K562 (cell line): ENCODE results near the gene CTSW. TPM values are rescaled to one million over a fixed set of nuclear protein-coding genes. Genes with fewer than 3 reads are reported as not detected.

Source experiments
- ARID1B ChIP-seq: fragments of 450-650 bp; IDR thresholded peaks from 2 replicates; pipeline ENCODE4 v1.6.1; 2016; ENCODE audit warnings: antibody characterized with exemption, mild to moderate bottlenecking, inconsistent platforms
- ATF1 ChIP-seq, 2 experiments: fragments of 450-650 bp in 1 of 2; IDR thresholded peaks; 2 replicates each; pipeline ENCODE4 v1.6.1; 2016; ENCODE audit warnings: missing compliant biosample characterization in 1 of 2, missing genetic modification characterization in 1 of 2
- CEBPB ChIP-seq: fragments of 450-650 bp; IDR thresholded peaks from 2 replicates; pipeline ENCODE4 v1.6.1; 2016; ENCODE audit warnings: missing genetic modification characterization, missing compliant biosample characterization
- E2F6 ChIP-seq, 2 experiments: IDR thresholded peaks; 2 replicates each; pipeline ENCODE4 v1.6.1; 2011; ENCODE audit warnings: borderline replicate concordance in 1 of 2, control low read depth in 1 of 2, low read depth in 1 of 2, low read length in 1 of 2, mild to moderate bottlenecking in 1 of 2, mixed read lengths in 1 of 2, moderate library complexity in 1 of 2; ENCODE audit not compliant: insufficient read depth in 1 of 2, insufficient read length in 1 of 2, poor library complexity in 1 of 2, severe bottlenecking in 1 of 2; ENCODE audit errors: extremely low read depth in 1 of 2
- FOSL1 ChIP-seq: fragments of 200-800 bp; sonication (Bioruptor generic); conservative IDR thresholded peaks from 2 replicates; pipeline ENCODE4 v1.6.1; 2016; ENCODE audit warnings: missing genetic modification characterization, missing compliant biosample characterization
- FOXA3 ChIP-seq, 2 experiments: fragments of 450-650 bp in 1 of 2; sonication (generic) in 1 of 2; formaldehyde crosslinking; IDR thresholded peaks in 1 of 2; conservative IDR thresholded peaks in 1 of 2; 2 replicates each; pipeline versions ENCODE4 v1.4.0 to v1.8.0; 2020 to 2022; ENCODE audit warnings: mild to moderate bottlenecking in 2 of 2, missing genetic modification reagents in 1 of 2
- FOXP1 ChIP-seq: sonication (generic); formaldehyde crosslinking; IDR thresholded peaks from 2 replicates; pipeline ENCODE4 v1.8.0; 2022; ENCODE audit warnings: mild to moderate bottlenecking, missing genetic modification reagents
- L3MBTL2 ChIP-seq: fragments of 450-650 bp; IDR thresholded peaks from 2 replicates; pipeline ENCODE4 v1.6.1; 2016; ENCODE audit warnings: mild to moderate bottlenecking, moderate library complexity
- MLX ChIP-seq, 2 experiments: fragments of 450-650 bp in 1 of 2; sonication (generic) in 1 of 2; formaldehyde crosslinking; conservative IDR thresholded peaks; 2 replicates each; pipeline versions ENCODE4 v1.4.0 to v1.8.1; 2020 to 2022; ENCODE audit warnings: mild to moderate bottlenecking in 1 of 2, missing genetic modification reagents in 1 of 2
- MTA1 ChIP-seq: fragments of 450-650 bp; IDR thresholded peaks from 2 replicates; pipeline ENCODE4 v1.6.1; 2017; ENCODE audit warnings: borderline replicate concordance
- MYC ChIP-seq, 2 experiments: fragments of 250-450 bp in 1 of 2; sonication (Bioruptor Pico) in 1 of 2; IDR thresholded peaks; 2 replicates each; pipeline versions ENCODE4 v1.5.1 to v1.6.1; 2012 to 2021; ENCODE audit warnings: low read depth in 2 of 2, borderline replicate concordance in 1 of 2, improper control_type of control experiment in 1 of 2, low read length in 1 of 2, mild to moderate bottlenecking in 1 of 2, moderate library complexity in 1 of 2
- NFATC3 ChIP-seq: fragments of 450-650 bp; IDR thresholded peaks from 2 replicates; pipeline ENCODE4 v1.6.1; 2017; ENCODE audit warnings: mild to moderate bottlenecking
- RBM34 ChIP-seq: fragments of 200-400 bp; formaldehyde crosslinking; IDR thresholded peaks from 2 replicates; pipeline ENCODE4 v1.6.1; 2018; ENCODE audit warnings: low read length, borderline replicate concordance; ENCODE audit not compliant: insufficient read depth
- SFPQ ChIP-seq: fragments of 200-400 bp; formaldehyde crosslinking; IDR thresholded peaks from 2 replicates; pipeline ENCODE4 v1.6.1; 2017; ENCODE audit warnings: mild to moderate bottlenecking, low read depth, low read length, moderate library complexity
- SNRNP70 ChIP-seq: fragments of 200-400 bp; formaldehyde crosslinking; optimal IDR thresholded peaks from 2 replicates; pipeline ENCODE3; 2017; ENCODE audit warnings: low read depth, low read length
- ZNF165 ChIP-seq: fragments of 250-450 bp; sonication (Bioruptor Pico); IDR thresholded peaks from 2 replicates; pipeline ENCODE4 v1.4.0; 2020; ENCODE audit warnings: borderline replicate concordance
- ZNF668 ChIP-seq: fragments of 250-450 bp; sonication (Bioruptor Pico); IDR thresholded peaks from 2 replicates; pipeline ENCODE4 v1.8.0; 2022; ENCODE audit warnings: mild to moderate bottlenecking, inconsistent platforms
- polyA plus RNA-seq, 8 experiments: library from polyadenylated mRNA; depleted of rRNA in 4 of 8; stranded (reverse) in 5 of 8; unstranded in 3 of 8; fragments of >200 nt; fragmentation: Nextera tagmentation in 2 of 8; fragmentation: Illumina TruSeq in 1 of 8; extraction: Ambion mirVana in 2 of 8; extraction: Trizol in 1 of 8; gene quantifications; 2 replicates each; pipeline versions ENCODE4 v1.2.1 to v1.2.3, GENCODE V29; 2011 to 2014; ENCODE audit warnings: inconsistent platforms in 1 of 8, missing spikeins in 1 of 8
- total RNA-seq, 7 experiments: library from RNA; depleted of rRNA in 6 of 7; stranded (reverse); fragments of >200 nt in 6 of 7; fragmentation: Illumina TruSeq in 2 of 7; extraction: Trizol in 2 of 7; gene quantifications; 2 replicates each; pipeline versions ENCODE4 v1.2.1 to v1.2.3, GENCODE V29; 2011 to 2021; ENCODE audit warnings: low replicate concordance in 1 of 7

CTSW gene
- total and polyA plus RNA-seq, 9 of the 15 experiments (the other 6 are each of a cell fraction or from before 2014, with no cell fraction given), result 0.04 TPM; not detected in 8

- TF ChIP-seq CEBPB (tag) (no peak), FOXA3 (CRISPR knock-in tag; conservative IDR thresholded peaks at IDR 0.05 in 1 of 2, IDR thresholded peaks at IDR 0.05 in 1 of 2) (0 out of 4 replicates have a peak, but pooled peaks of 1 of the 2 experiments have one; percentile 19), MYC (IDR thresholded peaks at IDR 0.05; ENCODE audit: low read depth, low read length) (no peak), MYC (CRISPR knock-in tag; IDR thresholded peaks at IDR 0.05; ENCODE audit: borderline replicate concordance, low read depth) (0 out of 2 replicates have a peak, but pooled peaks have one; percentile 21), ATF1 (CRISPR knock-in tag; IDR thresholded peaks at IDR 0.05) (no peak), ATF1 (tag; IDR thresholded peaks at IDR 0.05) (no peak), L3MBTL2 (no peak), MTA1 (no peak), NFATC3 (no peak), MLX (CRISPR knock-in tag; conservative IDR thresholded peaks at IDR 0.05) (0 out of 4 replicates have a peak, but pooled peaks of 1 of the 2 experiments have one; percentile 6), FOXP1 (CRISPR knock-in tag) (0 out of 2 replicates have a peak, but pooled peaks have one; percentile 29), ZNF165 (CRISPR knock-in tag) (0 out of 2 replicates have a peak, but pooled peaks have one; percentile 61), E2F6 (IDR thresholded peaks at IDR 0.05; ENCODE audit: borderline replicate concordance in 1 of 2, extremely low read depth in 1 of 2, insufficient read depth in 1 of 2, insufficient read length in 1 of 2, low read depth in 1 of 2, low read length in 1 of 2, poor library complexity in 1 of 2, severe bottlenecking in 1 of 2) (peak in 1 of 2 experiments; percentile 51), SNRNP70 (no peak), ZNF668 (no peak), FOSL1 (tag) (no peak), SFPQ (no peak), ARID1B (no peak), RBM34 (no peak)
Observed at GRCh38 chr11:65887723-65888162, 8.1 kb downstream of the CTSW start (continued).
